HL-60 (cell line): ENCODE results near the gene RNF151.

ENCODE experiments used
- DNase-seq, 2 experiments: peaks; one replicate each; pipeline ENCODE4 v3.0.0-alpha.2; 2010 to 2020; ENCODE audit warnings: low read depth in 1 of 2, low spot score in 1 of 2
- H3K27ac ChIP-seq: fragments of 250-450 bp; sonication (Bioruptor Pico); replicated peaks from 2 replicates; pipeline ENCODE4 v1.5.1; 2020; ENCODE audit warnings: mild to moderate bottlenecking, moderate library complexity
- H3K27me3 ChIP-seq: fragments of 250-450 bp; sonication (Bioruptor Pico); 2 replicates; pipeline ENCODE4 v1.5.1; 2021; ENCODE audit warnings: mild to moderate bottlenecking, moderate library complexity; ENCODE audit not compliant: insufficient read depth, poor library complexity, severe bottlenecking
- H3K4me3 ChIP-seq: replicated peaks from 2 replicates; pipeline ENCODE4 v1.5.1; 2011; ENCODE audit warnings: mild to moderate bottlenecking, control low read depth, low read length; ENCODE audit not compliant: insufficient read depth
- GABPA ChIP-seq: IDR thresholded peaks from 2 replicates; pipeline ENCODE4 v1.6.1; 2012; ENCODE audit warnings: low read depth
- POLR2AphosphoS5 ChIP-seq: IDR thresholded peaks from 2 replicates; pipeline ENCODE4 v1.6.1; 2012; ENCODE audit warnings: low read depth
- REST ChIP-seq: IDR thresholded peaks from 2 replicates; pipeline ENCODE4 v1.6.1; 2012; ENCODE audit warnings: low read depth; ENCODE audit not compliant: insufficient replicate concordance
- SPI1 ChIP-seq: IDR thresholded peaks from 2 replicates; pipeline ENCODE4 v1.6.1; 2012; ENCODE audit warnings: low read depth, mild to moderate bottlenecking, borderline replicate concordance
- TF ChIP-seq, protein P1 (sequence below): IDR thresholded peaks from one replicate; pipeline ENCODE4 v1.5.1; 2011; ENCODE audit warnings: low read length, control low read depth, inconsistent platforms; ENCODE audit not compliant: insufficient read depth

Gene RNF151

GRCh38 chr16:1976216-1976520 lies 9.5 kb downstream of the RNF151 start:
- Histone ChIP-seq H3K4me3 (no peak overlapping the region), H3K27ac (no peak overlapping the region), H3K27me3 (peaks cover 14% of the 10 kb centered on the region)
- DNase-seq = no peak
- TF ChIP-seq, protein P1, sequence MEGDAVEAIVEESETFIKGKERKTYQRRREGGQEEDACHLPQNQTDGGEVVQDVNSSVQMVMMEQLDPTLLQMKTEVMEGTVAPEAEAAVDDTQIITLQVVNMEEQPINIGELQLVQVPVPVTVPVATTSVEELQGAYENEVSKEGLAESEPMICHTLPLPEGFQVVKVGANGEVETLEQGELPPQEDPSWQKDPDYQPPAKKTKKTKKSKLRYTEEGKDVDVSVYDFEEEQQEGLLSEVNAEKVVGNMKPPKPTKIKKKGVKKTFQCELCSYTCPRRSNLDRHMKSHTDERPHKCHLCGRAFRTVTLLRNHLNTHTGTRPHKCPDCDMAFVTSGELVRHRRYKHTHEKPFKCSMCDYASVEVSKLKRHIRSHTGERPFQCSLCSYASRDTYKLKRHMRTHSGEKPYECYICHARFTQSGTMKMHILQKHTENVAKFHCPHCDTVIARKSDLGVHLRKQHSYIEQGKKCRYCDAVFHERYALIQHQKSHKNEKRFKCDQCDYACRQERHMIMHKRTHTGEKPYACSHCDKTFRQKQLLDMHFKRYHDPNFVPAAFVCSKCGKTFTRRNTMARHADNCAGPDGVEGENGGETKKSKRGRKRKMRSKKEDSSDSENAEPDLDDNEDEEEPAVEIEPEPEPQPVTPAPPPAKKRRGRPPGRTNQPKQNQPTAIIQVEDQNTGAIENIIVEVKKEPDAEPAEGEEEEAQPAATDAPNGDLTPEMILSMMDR = no peak
- no peak for TF ChIP-seq POLR2AphosphoS5

DNA sequence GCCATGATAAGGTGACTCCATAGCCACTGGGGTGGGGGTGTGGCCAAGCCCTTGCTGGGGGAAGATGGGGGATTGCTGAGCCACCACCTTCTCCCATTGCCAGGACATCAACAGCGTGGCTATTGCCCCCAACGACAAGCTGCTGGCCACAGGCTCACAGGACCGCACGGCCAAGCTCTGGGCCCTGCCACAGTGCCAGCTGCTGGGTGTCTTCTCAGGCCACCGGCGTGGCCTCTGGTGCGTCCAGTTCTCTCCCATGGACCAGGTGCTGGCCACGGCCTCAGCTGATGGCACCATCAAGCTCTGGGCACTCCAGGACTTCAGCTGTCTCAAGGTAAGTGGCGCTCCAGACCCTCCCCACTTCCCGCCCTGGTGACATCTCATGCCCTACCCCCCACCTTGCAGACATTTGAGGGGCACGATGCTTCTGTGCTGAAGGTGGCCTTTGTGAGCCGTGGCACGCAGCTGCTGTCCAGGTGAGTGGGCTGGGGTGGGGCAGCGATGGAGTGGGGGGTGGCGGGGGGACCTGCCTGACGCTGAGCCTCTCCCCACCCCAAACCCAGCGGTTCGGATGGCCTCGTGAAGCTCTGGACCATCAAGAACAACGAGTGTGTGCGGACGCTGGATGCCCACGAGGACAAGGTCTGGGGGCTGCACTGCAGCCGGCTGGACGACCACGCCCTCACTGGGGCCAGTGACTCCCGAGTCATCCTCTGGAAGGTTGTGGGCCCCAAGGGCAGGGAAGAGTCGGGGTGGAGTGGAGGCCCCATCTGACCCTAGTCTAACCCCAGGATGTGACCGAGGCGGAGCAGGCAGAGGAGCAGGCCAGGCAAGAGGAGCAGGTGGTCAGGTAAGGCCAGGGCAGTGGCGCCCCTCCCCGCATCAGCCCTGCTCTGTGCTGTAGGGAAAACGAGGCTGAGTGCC lies 10.6 kb downstream of the RNF151 start:
- TF ChIP-seq GABPA = no peak
- TF ChIP-seq, protein P1 = no peak
- no peak for TF ChIP-seq SPI1
- no peak for TF ChIP-seq REST
- no peak for TF ChIP-seq POLR2AphosphoS5
- H3K27me3 ChIP-seq = peaks cover 19% of the 10 kb centered on the region
- no peak overlapping the region for H3K27ac ChIP-seq
- DNase-seq = no peak
- no peak overlapping the region for H3K4me3 ChIP-seq

- no peak for TF ChIP-seq POLR2AphosphoS5
- TF ChIP-seq SPI1 = no peak
- no peak for TF ChIP-seq REST
- TF ChIP-seq, protein P1 = no peak
- no peak for TF ChIP-seq GABPA
- Histone ChIP-seq H3K27ac (no peak overlapping the region), H3K27me3 (peaks cover 21% of the 10 kb centered on the region)
Observed at GRCh38 chr16:1977875-1978268, 11.2 kb downstream of the RNF151 start.

More at GRCh38 chr16:1977875-1978268, 11.2 kb downstream of the RNF151 start:
- no peak overlapping the region for H3K4me3 ChIP-seq
- DNase-seq = no peak
